HUDEP-2 (cell line): ENCODE results near the gene ARHGDIB.

Experiments
- DNase-seq, 76 experiments: peaks; one replicate each; lab custom pipeline; 2025; ENCODE audit not compliant: unreplicated experiment in 76 of 76; lab: John Stamatoyannopoulos, UW

ARHGDIB gene

DNA sequence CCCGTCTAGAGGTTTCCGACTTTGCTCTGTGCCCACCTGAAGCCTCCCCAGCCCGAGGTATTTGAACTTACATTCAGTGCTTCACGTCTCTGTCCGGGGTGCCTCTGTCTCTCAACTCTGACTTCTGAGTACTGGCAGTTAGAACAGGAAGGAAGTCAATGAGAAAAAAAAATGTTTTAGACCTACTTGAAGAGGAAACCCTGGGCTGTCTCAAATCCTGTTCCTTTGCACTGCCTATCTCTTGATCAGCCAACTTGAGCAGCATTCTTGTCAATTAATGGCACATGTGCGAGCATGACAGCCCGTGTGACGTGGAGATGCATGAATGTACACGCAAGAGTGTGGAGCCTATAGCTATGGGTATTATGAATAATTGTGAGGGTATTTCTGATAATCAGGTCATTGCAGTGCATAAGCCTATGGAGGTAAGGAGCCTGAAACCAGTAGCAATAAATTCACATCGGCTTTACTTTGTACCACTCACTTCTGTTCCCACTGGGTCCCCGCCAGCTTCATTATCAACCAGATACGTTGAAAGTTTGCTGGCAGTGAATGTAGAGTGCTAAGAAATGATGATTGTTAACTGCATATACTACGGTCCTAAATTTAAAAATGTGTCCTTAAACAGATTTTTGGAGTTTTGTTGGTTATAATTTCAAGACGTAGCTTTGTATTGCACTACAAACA lies at the start of gene ARHGDIB:
TSS of gene ARHGDIB (minus strand) at position 136 of the 687 bp plus-strand sequence. CDS start 10,889 bp downstream, outside the sequence.
- peak in 68 of 76 experiments; percentile 10 to 81 (median 46) for DNase-seq

DNA sequence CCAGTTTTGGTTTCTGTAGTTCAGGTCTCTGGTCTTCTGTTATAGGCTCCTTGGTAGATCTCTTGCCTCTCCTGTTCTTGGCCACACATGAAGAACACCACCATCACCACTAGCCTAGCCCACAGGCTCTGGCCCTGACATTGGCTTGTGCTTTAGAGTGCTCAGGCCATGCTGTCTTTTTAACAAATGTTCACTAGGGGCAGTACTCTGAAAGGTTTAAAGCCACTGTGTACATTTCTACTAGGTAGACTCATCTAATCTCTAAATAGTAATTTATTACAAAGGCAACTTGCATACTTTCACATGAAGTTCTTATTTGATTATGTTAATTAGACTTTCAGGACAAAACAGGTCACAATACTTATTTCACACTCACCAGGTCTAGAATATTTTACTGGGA lies 49.8 kb upstream of the ARHGDIB start:
- peak in 4 of 76 experiments; percentile 3 to 7 (median 4) for DNase-seq

DNA sequence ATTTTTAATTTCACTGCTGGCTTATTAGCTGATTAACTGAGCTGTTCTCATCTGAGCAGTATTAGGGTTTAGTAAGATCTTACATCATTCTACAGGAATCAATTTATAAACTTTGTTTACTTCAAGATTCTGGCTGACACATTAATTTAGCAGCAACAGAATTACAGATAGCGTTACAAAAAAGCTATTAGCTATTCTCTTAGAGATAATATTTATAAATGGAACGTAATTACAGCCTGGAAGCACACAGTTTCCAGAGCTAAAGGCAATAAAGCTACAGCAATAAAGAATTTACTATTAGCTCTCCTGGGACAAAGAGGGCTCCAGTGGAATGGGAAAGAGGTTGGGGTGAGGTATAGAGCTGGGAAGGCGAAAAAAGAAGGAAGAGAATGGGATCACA lies 46.1 kb upstream of the ARHGDIB start:
- no peak for DNase-seq

DNA sequence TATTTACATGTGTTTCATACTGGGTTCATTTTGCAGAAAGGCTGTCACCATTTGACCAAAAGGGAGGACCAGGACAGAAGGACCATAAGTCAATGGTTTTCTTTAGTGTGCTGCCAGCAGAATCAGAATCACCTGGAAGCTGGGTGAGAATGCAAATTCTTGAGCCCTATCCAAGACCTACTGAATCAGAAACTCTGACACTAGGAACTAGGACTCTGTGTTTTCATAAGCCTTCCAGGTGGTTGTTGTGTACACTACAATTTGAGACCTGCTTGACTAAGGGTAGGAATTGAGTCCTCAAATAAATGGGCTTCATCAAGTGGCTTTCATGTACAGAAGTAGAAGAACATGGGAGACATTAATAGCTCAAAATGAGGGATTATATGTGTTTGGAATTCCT lies 43.7 kb upstream of the ARHGDIB start:
- DNase-seq: no peak

DNA sequence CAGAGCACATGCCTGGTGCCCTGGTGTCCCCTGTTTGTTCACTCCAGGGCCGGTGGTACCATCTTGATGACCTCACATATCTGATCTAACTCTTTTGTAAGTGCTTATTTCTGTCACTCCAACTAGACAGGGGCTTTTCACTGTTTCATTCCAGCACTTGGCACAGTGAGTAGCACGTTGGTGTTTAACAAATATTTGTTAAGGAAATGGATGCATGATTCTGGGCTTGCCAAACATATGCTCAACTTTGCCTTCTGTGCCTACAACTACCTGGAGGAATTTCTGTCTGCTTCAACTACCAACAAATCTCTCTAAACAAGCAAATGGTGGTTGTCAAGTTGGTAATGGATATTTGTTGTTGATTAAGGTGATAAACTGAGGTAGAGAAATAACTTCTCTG lies 43.0 kb upstream of the ARHGDIB start:
- no peak for DNase-seq

DNA sequence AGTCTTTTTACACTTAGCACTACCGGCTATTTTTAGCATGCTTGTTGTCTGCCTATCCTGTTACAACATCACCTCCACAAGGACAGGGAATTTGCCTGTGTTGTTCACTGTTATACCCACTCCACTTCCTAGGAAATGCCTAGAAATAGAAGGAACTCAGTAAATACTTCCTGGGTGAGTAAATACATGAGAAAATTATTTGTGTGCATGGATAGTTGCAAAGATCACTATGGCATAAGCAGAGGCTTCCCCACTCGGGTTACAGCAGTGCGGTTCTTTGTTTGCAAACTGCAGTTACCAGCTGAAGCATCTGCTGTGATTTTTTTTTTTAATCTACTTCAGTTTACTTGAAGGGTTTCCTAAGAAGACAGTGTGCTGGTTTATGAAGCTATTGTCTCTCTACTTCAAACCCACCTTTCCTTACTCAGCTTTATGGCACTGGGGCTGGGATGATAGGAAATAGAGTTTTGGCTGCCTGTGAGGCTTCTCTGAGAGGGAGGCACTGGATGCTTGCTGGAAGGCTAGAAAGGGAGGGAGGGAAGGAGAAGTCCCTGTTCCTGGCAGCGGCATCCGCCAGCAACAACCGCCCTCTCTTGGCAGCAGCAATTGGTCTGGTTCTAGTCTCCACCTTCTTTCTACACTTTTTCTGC lies 40.5 kb upstream of the ARHGDIB start:
- no peak for DNase-seq

DNA sequence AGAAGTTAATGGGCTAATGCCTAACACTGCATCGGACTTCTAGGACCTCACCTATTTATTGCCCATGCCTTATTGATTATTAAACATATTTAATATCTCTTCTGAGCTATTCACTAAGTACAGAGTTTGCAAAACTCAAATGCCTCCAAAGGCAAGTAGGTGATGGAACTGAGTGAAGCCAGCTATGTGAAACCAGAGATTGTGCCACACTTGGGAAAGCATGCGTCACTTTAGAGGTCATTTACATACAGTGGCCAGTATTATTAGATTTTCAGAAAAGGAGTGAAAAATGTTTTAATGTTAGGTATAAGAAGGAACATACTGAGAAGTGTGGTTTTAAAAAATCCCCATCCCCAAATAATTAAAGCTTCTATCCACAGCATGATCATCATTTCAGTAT lies 39.2 kb upstream of the ARHGDIB start:
- no peak for DNase-seq

DNA sequence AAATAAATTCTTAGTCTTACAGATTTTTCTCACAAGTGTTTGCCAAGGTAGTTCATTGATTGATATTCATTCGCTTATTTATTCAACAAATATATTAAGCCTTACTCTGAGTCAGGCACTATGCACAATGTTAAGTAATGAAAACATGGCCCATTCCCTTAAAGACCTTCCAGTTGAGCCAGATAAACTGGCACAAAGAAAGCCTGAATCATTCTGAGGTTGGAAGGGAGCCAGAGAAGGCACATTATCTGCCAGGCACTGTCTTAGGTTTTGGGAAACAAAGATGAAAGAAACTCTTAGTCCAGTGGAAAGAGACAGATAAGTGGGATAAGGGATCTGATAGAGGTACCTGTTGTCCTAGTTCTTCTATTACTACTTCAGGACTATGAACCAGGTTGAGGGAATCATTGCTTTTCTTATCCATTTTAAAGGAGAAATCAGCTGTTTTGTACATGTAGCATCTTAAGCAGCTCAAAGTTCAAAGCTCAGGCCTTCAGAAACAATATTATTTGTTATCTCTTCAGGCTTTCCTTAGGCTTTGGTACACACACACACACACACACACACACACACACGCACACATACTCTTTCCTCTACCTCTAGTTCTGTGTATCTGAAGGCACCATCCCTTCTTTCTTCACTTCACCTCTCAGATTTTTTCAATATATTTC lies 38.4 kb upstream of the ARHGDIB start:
- peak in 61 of 76 experiments; percentile 1 to 79 (median 43) for DNase-seq

DNA sequence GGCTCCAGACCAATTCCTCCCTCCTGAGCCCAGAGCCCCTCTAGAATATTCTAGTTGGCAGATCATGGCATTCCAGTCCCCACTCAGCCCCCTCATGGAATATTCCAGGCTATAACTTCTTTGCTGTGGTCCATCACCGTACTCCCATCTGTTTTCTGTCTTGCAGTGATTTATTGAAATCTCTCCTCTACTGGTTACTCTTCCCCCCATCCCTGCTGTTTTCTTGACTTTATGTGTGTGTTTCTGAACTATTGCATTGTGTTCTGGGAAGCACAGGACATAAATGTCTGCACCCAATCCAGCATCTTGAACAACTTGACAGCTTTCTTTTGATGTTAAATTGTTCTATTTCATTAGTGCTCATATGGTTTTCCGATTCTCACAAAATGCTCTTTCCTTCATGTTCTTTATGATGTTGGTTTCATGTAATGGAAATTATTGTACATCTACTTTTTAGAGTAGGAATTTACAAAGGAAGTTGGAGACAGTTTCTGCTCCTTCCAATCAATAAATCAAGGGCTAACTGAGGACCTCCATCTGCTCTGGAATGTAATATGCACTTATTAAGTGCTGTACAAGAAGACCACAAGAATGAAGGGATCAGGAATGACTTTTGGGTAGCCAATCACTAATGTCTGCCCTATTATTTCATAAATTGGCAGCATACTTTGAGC lies 37.8 kb upstream of the ARHGDIB start:
- no peak for DNase-seq

DNA sequence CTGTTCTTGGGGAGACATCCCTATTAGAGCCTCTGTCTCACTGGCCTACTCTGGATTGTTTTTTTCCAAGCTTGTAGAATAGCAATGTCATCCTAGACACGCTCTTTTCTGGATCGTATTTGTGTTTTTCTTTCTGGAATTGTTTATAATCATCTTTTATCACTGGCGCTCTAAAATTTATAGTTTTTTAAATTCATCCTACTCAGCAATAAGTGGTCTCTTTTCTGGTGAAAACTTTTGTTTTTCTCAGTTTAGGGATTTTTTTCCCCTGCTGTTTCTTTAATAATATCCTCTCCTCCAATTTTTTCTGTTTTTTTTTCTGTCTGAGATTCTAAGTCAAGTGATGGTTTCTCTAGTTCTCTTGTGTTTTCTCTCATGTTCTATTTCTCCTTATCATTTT lies 36.6 kb upstream of the ARHGDIB start:
- DNase-seq: no peak

DNA sequence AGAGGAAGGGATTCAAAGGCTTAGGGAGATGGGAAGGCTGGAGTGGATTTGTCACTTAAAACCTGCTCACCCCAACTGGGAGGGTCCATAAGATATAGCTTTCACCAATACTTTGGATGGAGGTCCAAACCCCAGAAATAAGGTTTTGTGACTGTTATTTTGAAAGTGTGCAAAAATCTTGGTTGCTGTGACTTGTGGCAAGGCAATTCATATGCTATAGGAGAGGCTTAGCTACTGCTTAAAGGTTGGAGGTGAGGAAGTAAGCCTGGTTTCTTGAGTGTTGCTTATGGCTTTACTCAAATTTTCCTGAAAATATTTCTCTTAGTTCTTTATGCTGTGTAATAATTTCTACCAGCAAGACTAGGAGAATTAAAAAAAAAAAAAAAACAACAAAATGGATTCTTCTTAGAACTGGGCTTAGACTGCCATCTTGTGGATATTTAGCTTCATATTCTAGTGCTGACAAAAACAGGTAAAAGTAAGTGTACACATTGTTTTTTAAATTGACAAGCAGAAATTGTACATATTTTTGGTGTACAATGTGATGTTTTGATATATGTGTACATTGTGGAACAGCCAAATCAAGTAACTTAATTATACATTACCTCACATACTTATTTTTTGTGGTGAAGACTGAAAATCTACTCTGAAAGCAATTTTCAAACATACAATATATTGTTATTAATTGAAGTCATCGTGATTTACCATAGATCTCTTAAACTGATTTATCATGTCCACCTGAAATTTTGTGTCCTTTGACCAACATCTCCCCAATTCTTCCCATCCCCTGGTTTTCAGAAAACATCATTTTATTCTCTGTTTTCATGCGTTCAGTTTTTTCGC lies 34.4 kb upstream of the ARHGDIB start:
- DNase-seq: peak in 23 of 76 experiments; percentile 2 to 53 (median 20)

DNA sequence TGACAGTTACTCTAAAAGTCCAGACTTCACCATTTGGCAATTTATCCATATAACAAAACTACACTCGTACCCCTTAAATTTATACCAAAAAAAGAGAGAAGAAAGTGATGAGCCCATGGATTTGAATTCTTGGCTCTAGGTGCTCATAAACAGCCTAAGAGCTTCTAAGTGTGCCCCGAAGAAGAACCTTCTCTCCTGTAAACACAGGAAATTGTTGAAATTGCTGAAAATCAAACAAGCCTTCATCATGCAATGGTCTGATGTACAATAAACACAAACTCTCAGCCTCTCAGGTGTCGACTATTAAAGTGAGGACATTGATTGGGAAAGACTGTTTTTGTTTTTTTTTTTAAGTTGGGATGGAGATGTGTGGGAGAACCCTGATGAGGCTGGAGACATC lies 33.2 kb upstream of the ARHGDIB start:
- DNase-seq: no peak

DNA sequence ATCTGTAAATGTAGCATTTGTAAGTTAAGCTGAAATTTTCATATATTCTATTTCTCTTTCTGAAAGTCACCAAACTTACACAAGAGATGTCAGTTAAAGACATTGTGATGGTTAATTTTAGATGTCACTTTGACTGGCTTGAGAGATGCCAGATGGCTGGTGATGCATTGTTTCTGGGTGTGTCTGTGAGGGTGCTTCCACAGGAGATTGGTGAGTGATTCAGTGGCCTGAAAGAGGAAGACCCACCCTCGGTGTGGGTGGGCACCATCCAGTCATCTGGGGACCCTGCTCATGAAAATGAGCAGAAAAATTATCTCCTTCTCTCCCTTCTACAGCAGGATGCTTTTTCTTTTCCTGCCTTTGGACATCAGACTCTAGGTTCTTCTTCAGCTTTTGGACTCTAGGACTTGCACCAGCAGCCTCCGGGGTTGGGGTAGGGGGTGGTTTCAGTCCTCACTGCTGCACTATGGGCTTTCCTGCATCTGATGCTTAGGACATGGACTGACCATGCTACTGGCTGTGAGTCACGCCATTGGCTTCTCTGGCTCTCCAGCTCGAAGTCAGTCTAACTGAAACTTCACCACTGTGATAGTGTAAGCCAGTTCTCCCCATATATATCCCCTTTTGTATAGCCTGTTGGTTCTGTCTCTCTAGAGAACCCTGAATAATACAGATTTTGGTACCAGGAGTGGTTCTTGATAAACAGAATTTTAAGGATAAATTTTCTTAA lies 32.3 kb upstream of the ARHGDIB start:
- DNase-seq: no peak

DNA sequence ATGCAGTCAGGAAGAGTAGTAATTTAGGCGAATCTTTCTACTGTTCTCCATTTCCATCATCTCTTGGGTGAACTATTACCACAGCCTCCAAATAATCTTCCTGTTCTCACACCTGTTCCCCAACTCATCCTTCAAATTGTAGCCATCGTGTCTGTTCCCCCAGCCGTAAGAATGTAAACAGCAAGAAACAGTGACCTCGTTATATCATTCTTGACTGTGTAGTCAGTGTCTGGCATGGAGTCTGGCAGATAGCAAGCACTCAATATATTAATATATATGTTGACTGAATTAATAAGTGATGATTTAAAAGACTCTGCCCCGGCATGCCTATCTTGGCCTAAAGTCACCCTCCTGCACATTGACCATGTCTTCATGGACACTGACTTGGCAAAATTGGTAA lies 31.7 kb upstream of the ARHGDIB start:
- no peak for DNase-seq

DNA sequence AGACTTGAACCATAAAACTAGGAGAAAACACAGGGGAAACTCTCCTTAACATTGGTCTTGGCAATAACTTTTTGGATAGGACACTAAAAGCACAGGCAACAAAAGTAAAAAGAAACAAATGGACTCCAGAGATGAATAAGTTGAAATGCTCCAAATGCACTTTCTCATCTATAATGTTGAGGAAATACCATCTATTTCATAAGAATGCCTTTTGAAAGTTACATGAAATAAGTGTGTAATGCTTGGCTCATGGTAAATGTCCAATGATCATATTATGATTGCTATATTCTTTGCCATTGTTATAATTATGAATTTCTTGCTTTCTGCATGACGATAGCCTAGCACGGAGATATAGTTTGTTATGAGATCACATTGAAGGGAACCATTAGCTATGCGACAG lies 31.3 kb upstream of the ARHGDIB start:
- DNase-seq: no peak

DNA sequence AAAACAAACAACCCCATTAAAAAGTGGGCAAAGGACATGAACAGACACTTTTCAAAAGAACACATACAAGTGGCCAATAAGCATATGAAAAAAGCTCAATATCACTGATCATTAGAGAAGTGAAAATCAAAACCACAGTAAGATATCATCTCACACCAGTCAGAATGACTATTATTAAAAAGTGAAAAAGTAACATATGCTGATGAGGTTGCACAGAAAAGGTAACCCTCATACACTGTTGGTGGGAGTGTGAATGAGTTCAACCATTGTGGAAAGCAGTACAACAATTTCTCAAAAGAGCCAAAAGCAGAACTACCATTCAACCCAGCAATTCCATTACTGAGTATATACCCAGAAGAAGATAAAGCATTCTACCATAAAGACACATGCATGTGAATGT lies 29.7 kb upstream of the ARHGDIB start:
- no peak for DNase-seq

DNA sequence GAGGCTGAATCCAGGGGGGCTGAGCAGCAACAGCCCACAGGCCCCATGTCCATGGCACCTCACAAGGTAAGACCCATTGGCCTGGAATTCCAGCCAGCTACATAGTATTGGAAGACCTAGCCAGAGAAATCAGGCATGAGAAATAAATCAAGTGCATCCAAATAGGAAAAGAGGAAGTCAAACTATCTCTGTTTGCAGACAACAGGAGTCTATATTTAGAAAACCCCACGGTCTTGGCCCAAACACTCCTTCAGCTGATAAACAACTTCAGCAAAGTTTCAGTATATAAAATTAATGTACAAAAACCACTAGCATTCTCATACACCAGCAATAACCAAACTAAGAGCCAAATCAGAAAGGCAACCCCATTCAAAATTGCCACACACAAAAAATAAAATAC lies 28.4 kb upstream of the ARHGDIB start:
- peak in 3 of 76 experiments; percentile 3 to 18 (median 6) for DNase-seq

DNA sequence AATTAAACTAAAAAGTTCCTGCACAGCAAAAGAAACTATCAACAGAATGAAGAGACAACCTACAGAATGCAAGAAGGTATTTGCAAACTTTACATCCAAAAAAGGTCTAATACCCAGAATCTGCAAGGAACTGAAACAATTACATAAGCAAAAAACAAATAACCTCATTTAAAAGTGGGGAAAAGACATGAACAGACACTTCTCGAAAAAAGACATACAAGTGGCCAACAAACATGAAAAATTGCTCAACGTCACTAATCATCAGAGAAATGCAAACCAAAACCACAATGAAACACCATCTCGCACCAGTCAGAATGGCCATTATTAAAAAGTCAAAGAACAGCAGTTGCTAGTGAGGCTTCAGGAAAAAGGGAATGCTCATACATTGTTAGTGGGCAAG lies 26.6 kb upstream of the ARHGDIB start:
- DNase-seq: no peak

DNA sequence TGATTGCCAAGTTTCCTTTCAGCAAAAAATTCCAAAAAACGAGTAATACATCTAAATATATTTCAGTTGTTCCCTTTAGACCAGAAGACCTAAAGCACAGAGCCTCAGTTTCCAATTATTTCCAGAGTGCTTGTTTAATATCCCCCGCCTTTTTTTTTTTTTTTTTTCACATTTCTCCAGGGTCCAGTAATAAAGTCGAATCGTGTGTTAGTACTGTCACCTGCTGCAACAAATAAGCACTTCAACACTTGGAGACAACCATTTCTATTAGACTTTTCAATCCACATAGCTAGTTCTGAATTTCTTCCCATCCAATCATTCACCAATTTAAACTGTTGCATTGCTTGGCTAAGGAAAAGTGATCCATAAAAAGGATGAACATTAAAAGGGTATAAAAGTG lies 25.0 kb upstream of the ARHGDIB start:
- DNase-seq: no peak

DNA sequence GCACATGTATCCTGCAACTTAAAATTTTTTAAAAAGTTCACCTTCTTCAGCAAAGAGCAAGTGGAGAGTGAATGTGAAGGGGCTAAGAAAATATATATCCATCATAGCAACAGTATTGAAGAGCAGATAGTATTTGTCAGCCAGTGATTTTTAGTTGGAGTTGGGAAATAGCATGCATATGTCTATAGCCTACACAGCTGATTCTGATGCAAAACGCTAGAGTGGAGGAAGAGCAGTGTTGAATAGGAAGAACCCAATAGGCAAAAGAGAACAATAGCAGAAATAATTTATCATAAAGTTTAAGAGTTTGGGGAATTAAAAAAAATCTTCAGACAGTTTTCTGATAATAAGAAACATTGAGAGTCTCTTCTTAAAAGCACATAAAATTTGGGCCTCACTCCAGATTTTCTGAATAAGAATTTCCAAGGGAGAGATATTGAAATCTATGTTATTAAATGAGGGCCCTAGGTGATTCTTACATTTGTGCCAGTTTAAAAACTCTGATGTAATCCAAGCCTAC lies 23.4 kb upstream of the ARHGDIB start:
- no peak for DNase-seq
